WTC11 (cell line): ENCODE measurements around the gene RCHY1.
"Not testable (repeated sequence)": the region's sequence is repeated elsewhere in the genome, so short reads cannot be mapped to it uniquely, and the experiment has no call there.

Source experiments
- CTCF ChIP-seq: fragments of 200-600 bp; IDR thresholded peaks from 2 replicates; pipeline ENCODE4 v1.8.0; 2022; ENCODE audit warnings: antibody characterized with exemption
- NFYB ChIP-seq: sonication (generic); formaldehyde crosslinking; conservative IDR thresholded peaks from 2 replicates; pipeline ENCODE4 v1.8.0; 2022; ENCODE audit warnings: low read depth, missing genetic modification reagents

GRCh38 chr4:75537308-75537707 lies 23.1 kb upstream of the RCHY1 start:
- TF ChIP-seq CTCF; NFYB (CRISPR knock-in tag): not testable (repeated sequence)
